Ovary (tissue), 3 donors: ENCODE measurements around the gene GALK1.

Source experiments
- POLR2A ChIP-seq: fragments of 450-650 bp; IDR thresholded peaks from one replicate; pipeline ENCODE4 v1.6.1; 2017; ENCODE audit warnings: antibody characterized with exemption, mild to moderate bottlenecking, moderate library complexity
- TF ChIP-seq, protein P1 (sequence below), 3 donors: fragments of 450-650 bp in 2 of 3; fragments of 200-600 bp in 1 of 3; IDR thresholded peaks; one replicate each; pipeline versions ENCODE4 v1.5.1 to v1.8.0; 2016 to 2022; ENCODE audit warnings: antibody characterized with exemption in 3 of 3, mild to moderate bottlenecking in 1 of 3
- donor health status: DM: no; HTN: no; CAD: no.

GRCh38 chr17:75733471-75733870 is 31.5 kb downstream of the GALK1 start:
- TF ChIP-seq POLR2A: no peak
- TF ChIP-seq, protein P1, sequence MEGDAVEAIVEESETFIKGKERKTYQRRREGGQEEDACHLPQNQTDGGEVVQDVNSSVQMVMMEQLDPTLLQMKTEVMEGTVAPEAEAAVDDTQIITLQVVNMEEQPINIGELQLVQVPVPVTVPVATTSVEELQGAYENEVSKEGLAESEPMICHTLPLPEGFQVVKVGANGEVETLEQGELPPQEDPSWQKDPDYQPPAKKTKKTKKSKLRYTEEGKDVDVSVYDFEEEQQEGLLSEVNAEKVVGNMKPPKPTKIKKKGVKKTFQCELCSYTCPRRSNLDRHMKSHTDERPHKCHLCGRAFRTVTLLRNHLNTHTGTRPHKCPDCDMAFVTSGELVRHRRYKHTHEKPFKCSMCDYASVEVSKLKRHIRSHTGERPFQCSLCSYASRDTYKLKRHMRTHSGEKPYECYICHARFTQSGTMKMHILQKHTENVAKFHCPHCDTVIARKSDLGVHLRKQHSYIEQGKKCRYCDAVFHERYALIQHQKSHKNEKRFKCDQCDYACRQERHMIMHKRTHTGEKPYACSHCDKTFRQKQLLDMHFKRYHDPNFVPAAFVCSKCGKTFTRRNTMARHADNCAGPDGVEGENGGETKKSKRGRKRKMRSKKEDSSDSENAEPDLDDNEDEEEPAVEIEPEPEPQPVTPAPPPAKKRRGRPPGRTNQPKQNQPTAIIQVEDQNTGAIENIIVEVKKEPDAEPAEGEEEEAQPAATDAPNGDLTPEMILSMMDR (IDR thresholded peaks at IDR 0.05): no peak
